IMR-90 (cell line): ENCODE results near the gene EML6. TPM values are rescaled to one million over a fixed set of nuclear protein-coding genes. Genes with fewer than 3 reads are reported as not detected.

Experiments used
- ATAC-seq: fragments of 200-7000 bp; cut with Tn5 transposase; 2 replicates; pipeline ENCODE4 v1.9.1; 2020; ENCODE audit warnings: low read depth, mild to moderate bottlenecking, moderate library complexity
- BruUV-seq: library from RNA; stranded (reverse); fragments of 400-500 nt; replicated peaks from 2 replicates; lab custom pipeline; 2021; lab: Mats Ljungman, UMichigan
- CTCF ChIA-PET: fragments of 300-600 bp; formaldehyde crosslinking; extraction: SDS; loops from one replicate; lab custom pipeline; 2021; ENCODE audit warnings: antibody characterized with exemption; lab: Yijun Ruan, JAX
- POLR2A ChIA-PET: fragments of 300-600 bp; sonication (Branson Sonifier 250); formaldehyde crosslinking; loops from one replicate; lab custom pipeline; 2022; ENCODE audit warnings: antibody characterized with exemption; ENCODE audit not compliant: unreplicated experiment; lab: Charles Lee
- DNase-seq: peaks from one replicate; pipeline ENCODE4 v3.0.0; 2013
- H2AFZ ChIP-seq: replicated peaks from 2 replicates; pipeline ENCODE3; 2013; ENCODE audit warnings: low read length, mild to moderate bottlenecking; ENCODE audit not compliant: poor library complexity
- H2AK5ac ChIP-seq: 2 replicates; pipeline ENCODE4 v1.6.1; 2013; ENCODE audit warnings: low read depth, low read length, inconsistent platforms
- H2AK9ac ChIP-seq: replicated peaks from 2 replicates; pipeline ENCODE3; 2013; ENCODE audit warnings: mild to moderate bottlenecking, low read depth, low read length, moderate library complexity; ENCODE audit not compliant: poor library complexity
- H2BK120ac ChIP-seq: 2 replicates; pipeline ENCODE4 v1.6.1; 2013; ENCODE audit warnings: low read depth, low read length, inconsistent platforms
- H2BK15ac ChIP-seq: 3 replicates; pipeline ENCODE4 v1.6.1; 2013; ENCODE audit warnings: low read depth, low read length, inconsistent platforms
- H2BK20ac ChIP-seq: 2 replicates; pipeline ENCODE4 v1.6.1; 2013; ENCODE audit warnings: low read depth, mild to moderate bottlenecking, inconsistent platforms, low read length, moderate library complexity
- H2BK5ac ChIP-seq: 2 replicates; pipeline ENCODE4 v1.6.1; 2013; ENCODE audit warnings: mild to moderate bottlenecking, low read depth, low read length, inconsistent platforms; ENCODE audit not compliant: poor library complexity, severe bottlenecking
- H3K14ac ChIP-seq: replicated peaks from 2 replicates; pipeline ENCODE4 v1.6.1; 2013; ENCODE audit warnings: low read depth, low read length, inconsistent platforms
- H3K18ac ChIP-seq: 2 replicates; pipeline ENCODE4 v1.6.1; 2013; ENCODE audit warnings: low read depth, low read length, control low read depth
- H3K23ac ChIP-seq: 2 replicates; pipeline ENCODE4 v1.6.1; 2013; ENCODE audit warnings: low read depth, low read length, inconsistent platforms
- H3K27ac ChIP-seq: 2 replicates; pipeline ENCODE4 v1.5.1; 2013; ENCODE audit warnings: mild to moderate bottlenecking, control low read depth, low read length; ENCODE audit not compliant: insufficient read depth
- H3K27me3 ChIP-seq: 2 replicates; pipeline ENCODE4 v1.6.1; 2013; ENCODE audit warnings: low read length; ENCODE audit not compliant: control insufficient read depth, insufficient read depth
- H3K36me3 ChIP-seq: 2 replicates; pipeline ENCODE4 v1.6.1; 2013; ENCODE audit warnings: low read length, mixed read lengths; ENCODE audit not compliant: control insufficient read depth, insufficient read depth
- H3K4ac ChIP-seq: 2 replicates; pipeline ENCODE4 v1.6.1; 2013; ENCODE audit warnings: low read depth, low read length, inconsistent platforms
- H3K4me1 ChIP-seq: 2 replicates; pipeline ENCODE4 v1.6.1; 2013; ENCODE audit warnings: low read length, mixed read lengths; ENCODE audit not compliant: control insufficient read depth, insufficient read depth
- H3K4me2 ChIP-seq: 2 replicates; pipeline ENCODE4 v1.6.1; 2013; ENCODE audit warnings: low read depth, mild to moderate bottlenecking, control low read depth, low read length, moderate library complexity
- H3K4me3 ChIP-seq: 2 replicates; pipeline ENCODE4 v1.5.1; 2013; ENCODE audit warnings: low read depth, mild to moderate bottlenecking, control low read depth, low read length, moderate library complexity; ENCODE audit not compliant: insufficient read depth
- H3K56ac ChIP-seq: 2 replicates; pipeline ENCODE4 v1.6.1; 2013; ENCODE audit warnings: low read length, inconsistent platforms; ENCODE audit not compliant: insufficient read depth; ENCODE audit errors: extremely low read depth
- H3K79me1 ChIP-seq, 2 experiments: 2 replicates each; pipeline ENCODE4 v1.6.1; 2013; ENCODE audit warnings: low read length in 2 of 2, inconsistent platforms in 1 of 2, low read depth in 1 of 2
- H3K9ac ChIP-seq: 2 replicates; pipeline ENCODE4 v1.6.1; 2013; ENCODE audit warnings: low read depth, low read length, control low read depth
- H3K9me1 ChIP-seq: 2 replicates; pipeline ENCODE4 v1.6.1; 2013; ENCODE audit warnings: low read length, inconsistent platforms; ENCODE audit not compliant: insufficient read depth
- H3K9me3 ChIP-seq: 2 replicates; pipeline ENCODE4 v1.6.1; 2013; ENCODE audit warnings: low read length; ENCODE audit not compliant: control insufficient read depth, insufficient read depth
- H4K20me1 ChIP-seq: 2 replicates; pipeline ENCODE4 v1.6.1; 2013; ENCODE audit warnings: low read length, inconsistent platforms; ENCODE audit not compliant: insufficient read depth
- H4K5ac ChIP-seq: 2 replicates; pipeline ENCODE4 v1.6.1; 2013; ENCODE audit warnings: mild to moderate bottlenecking, low read depth, low read length, control low read depth
- H4K8ac ChIP-seq, 2 experiments: 2 replicates each; pipeline ENCODE4 v1.6.1; 2013; ENCODE audit warnings: low read depth in 2 of 2, low read length in 2 of 2, control low read depth in 1 of 2, inconsistent platforms in 1 of 2
- H4K91ac ChIP-seq: 2 replicates; pipeline ENCODE4 v1.6.1; 2013; ENCODE audit warnings: low read depth, low read length, inconsistent platforms; ENCODE audit not compliant: insufficient read depth
- BHLHE40 ChIP-seq: fragments of 150-350 bp; IDR thresholded peaks from 2 replicates; pipeline ENCODE4 v1.6.1; 2016; ENCODE audit warnings: mild to moderate bottlenecking, low read depth, low read length
- CEBPB ChIP-seq: IDR thresholded peaks from 2 replicates; pipeline ENCODE4 v1.6.1; 2012; ENCODE audit warnings: low read depth, low read length, improper control_type of control experiment
- ELK1 ChIP-seq: fragments of 150-350 bp; IDR thresholded peaks from 2 replicates; pipeline ENCODE4 v1.6.1; 2016; ENCODE audit warnings: low read depth, mild to moderate bottlenecking, low read length, moderate library complexity, borderline replicate concordance
- FOS ChIP-seq: fragments of 150-350 bp; IDR thresholded peaks from 2 replicates; pipeline ENCODE4 v1.6.1; 2016; ENCODE audit warnings: low read depth, low read length
- MAFK ChIP-seq: IDR thresholded peaks from 2 replicates; pipeline ENCODE4 v1.6.1; 2012; ENCODE audit warnings: low read depth, low read length, improper control_type of control experiment
- MXI1 ChIP-seq: IDR thresholded peaks from 2 replicates; pipeline ENCODE4 v1.6.1; 2012; ENCODE audit warnings: low read depth, mild to moderate bottlenecking, low read length, moderate library complexity, borderline replicate concordance
- POLR2A ChIP-seq: IDR thresholded peaks from 2 replicates; pipeline ENCODE4 v1.6.1; 2012; ENCODE audit warnings: mild to moderate bottlenecking, low read depth, low read length
- RAD21 ChIP-seq: IDR thresholded peaks from 2 replicates; pipeline ENCODE4 v1.6.1; 2012; ENCODE audit warnings: low read length, improper control_type of control experiment
- RCOR1 ChIP-seq: IDR thresholded peaks from 2 replicates; pipeline ENCODE4 v1.6.1; 2012; ENCODE audit warnings: mild to moderate bottlenecking, low read length, improper control_type of control experiment; ENCODE audit not compliant: insufficient replicate concordance
- RFX5 ChIP-seq: IDR thresholded peaks from 2 replicates; pipeline ENCODE4 v1.8.0; 2012; ENCODE audit warnings: low read depth, mild to moderate bottlenecking, low read length, moderate library complexity
- SMC3 ChIP-seq: fragments of 150-350 bp; IDR thresholded peaks from 2 replicates; pipeline ENCODE4 v1.6.1; 2016; ENCODE audit warnings: low read depth, mild to moderate bottlenecking, antibody characterized with exemption, low read length, moderate library complexity
- USF2 ChIP-seq: fragments of 150-350 bp; IDR thresholded peaks from 2 replicates; pipeline ENCODE4 v1.6.1; 2017; ENCODE audit warnings: mild to moderate bottlenecking, antibody characterized with exemption, low read length, low read depth
- WGBS, 2 experiments: methylation state at CpG; one replicate each; pipeline versions ENCODE4 v1.1.5 to v1.1.7; 2013; ENCODE audit warnings: missing lambda C conversion rate in 2 of 2; ENCODE audit not compliant: insufficient read length in 1 of 2; ENCODE audit errors: extremely low coverage in 2 of 2; 5-methylcytosine and 5-hydroxymethylcytosine counted together
- dilution Hi-C: fragments of 300-500 bp; cut with HindIII; formaldehyde crosslinking; loops from one replicate; pipeline ENCODE4 v1.14.3; 2018; ENCODE audit warnings: low sequenced_read_pairs; ENCODE audit not compliant: unreplicated experiment
- in situ Hi-C: fragments of 300-500 bp; cut with MboI; formaldehyde crosslinking; loops from 3 replicates; pipeline ENCODE4 v1.14.3; 2019; ENCODE audit warnings: low sequenced_read_pairs, inconsistent platforms, mixed read lengths
- intact Hi-C: fragments of 100-400 bp; cut with micrococcal nuclease; formaldehyde crosslinking; loops from 2 replicates; pipeline ENCODE4 v1.10.0; 2022
- polyA plus RNA-seq, 3 experiments: library from polyadenylated mRNA; depleted of rRNA; stranded (reverse); fragments of >200 nt; gene quantifications; 2 replicates each; pipeline ENCODE4 v1.2.3, GENCODE V29; 2012; ENCODE audit warnings: low replicate concordance in 1 of 3
- total RNA-seq: library from RNA; depleted of rRNA; stranded (reverse); fragments of >200 nt; gene quantifications from 2 replicates; pipeline ENCODE4 v1.2.3, GENCODE V29; 2012
- TF ChIP-seq, protein P1 (sequence below): conservative IDR thresholded peaks from 2 replicates; pipeline ENCODE4 v1.5.1; 2012; ENCODE audit warnings: mild to moderate bottlenecking, low read depth, low read length, improper control_type of control experiment

EML6 gene
- total and polyA plus RNA-seq, 2 of the 4 experiments (the other 2 are of a cell fraction): 0.18 to 0.19 TPM

DNA sequence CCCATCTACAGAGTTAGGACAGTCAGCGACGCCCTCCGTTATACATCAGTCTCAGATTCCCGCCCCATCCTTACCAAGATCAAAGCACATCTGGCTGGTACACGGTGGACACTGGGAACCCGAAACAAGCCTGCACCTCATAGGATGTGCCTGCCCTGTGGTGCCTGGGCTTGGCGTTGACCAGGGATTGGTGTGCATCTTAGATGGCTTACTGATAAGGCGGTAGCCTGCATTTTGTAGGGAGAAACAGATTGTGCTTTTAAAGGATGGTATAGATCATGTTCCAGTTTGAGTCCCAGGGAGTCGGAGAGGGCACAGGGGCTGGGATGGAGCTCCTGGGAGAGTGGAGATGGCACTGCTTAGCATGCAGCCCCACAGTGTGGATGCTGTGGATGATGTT, 108.0 kb downstream of the EML6 start:
- Histone ChIP-seq H4K91ac (no peak overlapping the region), H3K9ac (no peak overlapping the region), H3K56ac (no peak overlapping the region), H3K27ac (no peak overlapping the region), H3K14ac (no peak overlapping the region), H4K8ac (no peak overlapping the region), H2BK120ac (no peak overlapping the region), H3K18ac (no peak overlapping the region), H3K9me3 (peaks cover 3% of the 10 kb centered on the region; the same call in 1 of the 2 replicates), H3K4me2 (no peak overlapping the region), H4K5ac (no peak overlapping the region), H4K20me1 (no peaks in the 10 kb centered on the region), H3K4ac (no peak overlapping the region), H3K9me1 (no peaks in the 10 kb centered on the region), H2BK20ac (no peak overlapping the region), H3K27me3 (peaks cover 44% of the 10 kb centered on the region), H2BK15ac (no peak overlapping the region), H2BK5ac (no peak overlapping the region), H2AK5ac (no peak overlapping the region), H3K4me3 (no peak overlapping the region), H3K4me1 (no peaks in the 10 kb centered on the region), H3K79me1 (no peaks in the 10 kb centered on the region), H3K23ac (no peak overlapping the region), H2AFZ (no peak overlapping the region), H3K36me3 (no peaks in the 10 kb centered on the region), H2AK9ac (no peak overlapping the region)
- in situ Hi-C loops: no loop called here
- no peak for ATAC-seq
- ChIA-PET CTCF (no interaction called here), POLR2A (no interaction called here)
- no TSS peak for BruUV-seq
- dilution Hi-C loops: no loop called here
- intact Hi-C loops: no loop called here
- no CpG with 5 or more reads among the region's 9 CpGs for WGBS, 2 experiments
- DNase-seq: no peak
- no peak for TF ChIP-seq SMC3
- TF ChIP-seq POLR2A: no peak
- TF ChIP-seq RAD21: no peak
- no peak for TF ChIP-seq CEBPB
- no peak for TF ChIP-seq FOS
- TF ChIP-seq USF2: no peak
- TF ChIP-seq RCOR1: no peak
- no peak for TF ChIP-seq BHLHE40
- TF ChIP-seq, protein P1, sequence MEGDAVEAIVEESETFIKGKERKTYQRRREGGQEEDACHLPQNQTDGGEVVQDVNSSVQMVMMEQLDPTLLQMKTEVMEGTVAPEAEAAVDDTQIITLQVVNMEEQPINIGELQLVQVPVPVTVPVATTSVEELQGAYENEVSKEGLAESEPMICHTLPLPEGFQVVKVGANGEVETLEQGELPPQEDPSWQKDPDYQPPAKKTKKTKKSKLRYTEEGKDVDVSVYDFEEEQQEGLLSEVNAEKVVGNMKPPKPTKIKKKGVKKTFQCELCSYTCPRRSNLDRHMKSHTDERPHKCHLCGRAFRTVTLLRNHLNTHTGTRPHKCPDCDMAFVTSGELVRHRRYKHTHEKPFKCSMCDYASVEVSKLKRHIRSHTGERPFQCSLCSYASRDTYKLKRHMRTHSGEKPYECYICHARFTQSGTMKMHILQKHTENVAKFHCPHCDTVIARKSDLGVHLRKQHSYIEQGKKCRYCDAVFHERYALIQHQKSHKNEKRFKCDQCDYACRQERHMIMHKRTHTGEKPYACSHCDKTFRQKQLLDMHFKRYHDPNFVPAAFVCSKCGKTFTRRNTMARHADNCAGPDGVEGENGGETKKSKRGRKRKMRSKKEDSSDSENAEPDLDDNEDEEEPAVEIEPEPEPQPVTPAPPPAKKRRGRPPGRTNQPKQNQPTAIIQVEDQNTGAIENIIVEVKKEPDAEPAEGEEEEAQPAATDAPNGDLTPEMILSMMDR: no peak
- no peak for TF ChIP-seq MXI1
- TF ChIP-seq MAFK: no peak
- TF ChIP-seq RFX5: no peak
- TF ChIP-seq ELK1: no peak
